GM18868 (cell line): ENCODE data around the gene EYA2.
"Not testable (repeated sequence)": the region's sequence is repeated elsewhere in the genome, so short reads cannot be mapped to it uniquely, and the experiment has no call there.

ENCODE experiments used
- ATAC-seq: cut with Tn5 transposase; IDR thresholded peaks from one replicate; pipeline ENCODE4 v1.9.1; 2021; ENCODE audit warnings: mild to moderate bottlenecking, moderate library complexity; ENCODE audit not compliant: unreplicated experiment

Gene EYA2

GRCh38 chr20:46929902-46930301, 35.3 kb downstream of the EYA2 start:
- ATAC-seq, result no peak

- ATAC-seq, result no peak
These were observed 36.1 kb downstream of the EYA2 start for GRCh38 chr20:46930640-46931339.

- ATAC-seq, result no peak
These were observed 37.1 kb downstream of the EYA2 start for GRCh38 chr20:46931699-46932098.

DNA sequence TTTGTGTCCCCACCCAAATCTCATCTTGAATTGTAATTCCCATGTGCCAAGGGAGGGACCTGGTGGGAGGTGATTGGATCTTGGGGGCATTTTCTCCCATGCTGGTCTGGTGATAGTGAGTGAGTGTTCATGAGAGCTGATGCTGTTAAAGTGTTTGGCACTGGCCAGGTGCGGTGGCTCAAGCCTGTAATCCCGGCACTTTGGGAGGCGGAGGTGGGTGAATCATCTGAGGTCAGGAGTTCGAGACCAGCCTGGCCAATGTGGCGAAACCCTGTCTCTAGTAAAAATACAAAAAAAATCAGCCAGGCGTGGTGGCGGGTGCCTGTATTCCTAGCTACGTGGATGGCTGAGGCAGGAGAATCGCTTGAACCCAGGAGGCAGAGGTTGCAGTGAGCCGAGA, 37.8 kb downstream of the EYA2 start:
- not testable (repeated sequence) for ATAC-seq

DNA sequence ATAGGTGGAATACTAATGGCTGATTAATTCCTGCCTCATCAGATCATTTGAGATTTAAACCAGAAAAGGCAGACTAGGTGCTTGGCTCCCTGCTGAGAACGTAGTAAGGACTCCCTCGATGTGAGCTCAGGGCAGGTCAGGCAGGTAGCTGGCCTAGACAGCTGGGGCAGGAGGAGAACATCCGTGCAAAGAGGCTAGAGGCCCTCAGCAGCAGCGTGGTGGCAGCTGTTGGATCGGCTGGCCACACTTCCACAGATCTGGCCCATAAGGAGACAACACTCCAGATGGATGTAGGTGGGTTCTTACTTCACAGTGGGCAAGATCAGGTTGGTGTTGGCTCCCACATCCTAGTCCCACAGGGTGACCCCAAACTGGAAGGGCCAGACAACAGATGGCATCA, 38.5 kb downstream of the EYA2 start:
- no peak for ATAC-seq

DNA sequence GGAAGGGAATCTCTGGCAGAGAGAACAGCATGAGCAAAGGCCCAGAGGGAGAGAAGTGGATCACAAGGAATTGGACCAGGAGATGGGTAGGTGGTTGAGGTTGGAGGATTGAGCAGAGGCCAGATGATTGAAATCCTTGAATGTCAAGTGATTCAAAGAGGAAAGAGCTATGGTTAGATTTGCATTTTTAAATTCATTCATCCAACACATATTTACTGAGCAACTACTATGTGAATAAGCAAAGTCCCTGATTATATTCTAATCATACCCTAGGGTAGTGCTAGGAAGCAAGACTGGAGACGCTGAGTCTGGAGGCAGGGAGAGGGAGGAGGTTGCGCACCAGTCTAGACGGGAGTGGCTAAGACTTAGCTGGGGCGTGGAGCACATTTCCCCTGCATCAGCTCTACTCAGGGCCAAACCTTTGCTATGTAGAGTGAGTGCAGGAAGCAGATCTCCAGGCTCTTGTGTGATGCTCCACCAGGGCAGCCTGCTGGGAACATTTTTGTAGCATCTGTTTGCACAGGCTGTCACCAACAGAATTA, 40.2 kb downstream of the EYA2 start:
- no peak for ATAC-seq

GRCh38 chr20:46935394-46936017, 40.9 kb downstream of the EYA2 start:
- no peak for ATAC-seq

DNA sequence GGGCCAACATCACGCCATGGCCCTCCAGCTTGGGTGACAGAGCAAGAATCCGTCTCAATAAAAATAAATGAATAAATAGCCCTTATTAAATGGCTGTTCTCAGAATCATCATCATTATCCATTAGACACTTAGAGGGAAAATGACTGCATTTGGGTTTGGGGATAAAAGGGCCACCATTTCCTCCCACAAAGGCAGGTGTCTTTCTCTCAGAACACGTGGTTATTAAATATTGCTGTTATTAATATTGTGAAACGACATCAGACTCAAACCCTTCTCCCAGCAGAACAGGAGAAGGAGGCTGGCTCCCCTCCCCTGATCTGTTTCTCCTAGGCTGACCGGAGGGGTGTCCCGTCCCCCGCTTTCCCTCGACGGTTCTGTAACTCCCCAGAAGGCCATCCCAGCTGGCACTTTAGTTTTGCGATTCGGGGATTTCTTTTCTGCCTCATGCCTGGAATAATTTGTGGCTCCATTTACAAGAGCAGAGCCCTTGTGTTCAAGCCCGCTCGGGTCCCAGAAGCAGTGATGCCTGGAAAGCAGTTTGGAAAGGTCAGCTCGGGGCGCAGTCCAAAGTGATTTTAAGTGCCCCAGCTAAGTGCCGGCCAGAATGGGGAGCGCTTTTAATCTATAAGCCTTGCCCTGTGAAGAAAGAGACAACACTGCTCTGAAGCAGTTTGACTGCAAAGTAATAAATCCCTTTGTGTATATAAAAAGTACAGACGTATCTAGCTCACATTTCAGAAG, 41.9 kb downstream of the EYA2 start:
- ATAC-seq, result no peak

- ATAC-seq, result no peak
These were observed 42.5 kb downstream of the EYA2 start for GRCh38 chr20:46937157-46937523.

- no peak for ATAC-seq
These were observed 43.0 kb downstream of the EYA2 start for GRCh38 chr20:46937533-46938226.

- no peak for ATAC-seq
These were observed 43.8 kb downstream of the EYA2 start for GRCh38 chr20:46938434-46938833.

GRCh38 chr20:46939031-46939965, 44.7 kb downstream of the EYA2 start:
- ATAC-seq, result no peak

- no peak for ATAC-seq
These were observed 46.0 kb downstream of the EYA2 start for GRCh38 chr20:46940616-46941015.

DNA sequence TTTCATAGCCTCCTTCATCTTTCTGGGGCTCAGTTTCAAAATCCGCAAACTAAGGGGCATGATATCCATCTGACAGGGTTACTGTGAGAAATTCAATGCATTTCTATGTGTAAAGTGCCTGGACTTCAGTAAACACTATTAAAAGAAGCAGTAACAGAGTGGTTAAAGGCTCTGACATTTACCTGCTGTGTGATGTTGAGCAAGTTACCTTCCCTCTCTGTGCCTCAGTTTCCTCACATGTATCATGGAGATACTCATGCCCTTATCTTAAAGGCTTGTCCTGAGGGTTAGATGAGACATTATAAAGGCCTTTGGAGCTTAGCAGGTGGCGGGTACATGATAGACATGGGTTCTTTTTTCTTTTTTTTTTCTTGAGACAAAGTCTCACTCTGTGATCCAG, 46.8 kb downstream of the EYA2 start:
- no peak for ATAC-seq

DNA sequence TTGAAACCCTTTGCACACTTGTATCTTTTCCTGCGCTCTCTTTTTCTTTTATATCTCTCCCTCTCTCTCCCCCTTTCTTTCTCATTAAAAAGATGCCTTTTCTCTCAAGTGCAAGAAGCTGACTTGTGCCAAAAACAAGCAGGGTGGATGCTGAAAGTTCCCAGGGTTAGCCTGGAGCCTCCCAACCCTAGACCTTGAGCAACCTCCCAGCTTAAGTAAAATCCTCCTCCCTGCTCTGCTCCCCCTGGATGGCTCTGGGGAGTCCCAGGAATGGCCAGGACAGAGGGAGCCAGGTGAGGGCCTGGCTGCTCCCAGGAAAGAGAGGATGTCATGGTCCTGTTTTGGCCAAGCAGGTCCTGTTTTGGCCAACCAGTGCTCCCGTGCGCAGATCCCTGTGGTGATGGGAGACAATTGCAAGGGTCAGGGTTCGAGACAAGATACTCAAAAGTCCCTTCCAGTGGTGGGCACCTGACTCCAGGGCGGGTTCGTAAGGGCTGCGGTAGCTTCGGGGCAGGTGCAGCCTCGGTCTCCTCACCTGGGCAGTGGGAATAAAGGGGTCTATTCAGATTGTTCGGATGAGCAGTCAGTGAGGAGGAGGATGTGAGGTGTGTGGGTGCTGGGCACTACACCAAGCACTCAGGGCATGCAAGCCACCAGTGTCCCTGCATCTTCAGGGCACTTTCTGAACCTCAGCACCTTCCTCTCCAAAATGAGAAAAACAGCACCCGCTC, 49.4 kb downstream of the EYA2 start:
- no peak for ATAC-seq

DNA sequence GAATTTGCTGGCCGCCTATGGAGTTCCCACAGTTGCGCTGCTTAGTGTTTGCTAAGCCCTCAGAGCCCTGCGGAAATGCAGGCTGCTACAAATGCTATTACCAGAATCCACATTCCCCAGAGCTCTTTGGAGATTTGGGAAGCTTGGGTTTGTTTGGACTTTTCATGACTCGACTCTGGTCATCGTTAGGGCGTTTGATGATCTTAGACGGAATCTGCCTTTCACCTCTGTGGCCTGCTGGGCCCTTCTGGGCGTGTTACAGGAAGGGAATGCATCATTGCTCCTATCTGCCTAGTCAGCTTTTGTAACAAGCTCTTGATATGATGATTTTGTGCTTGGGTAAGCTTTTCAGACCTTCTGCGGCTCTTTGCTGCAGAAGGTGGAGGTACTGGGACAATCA, 50.8 kb downstream of the EYA2 start:
- no peak for ATAC-seq

GRCh38 chr20:46946181-46946624, 51.6 kb downstream of the EYA2 start:
- ATAC-seq, result no peak

GRCh38 chr20:46946796-46947195, 52.2 kb downstream of the EYA2 start:
- no peak for ATAC-seq

DNA sequence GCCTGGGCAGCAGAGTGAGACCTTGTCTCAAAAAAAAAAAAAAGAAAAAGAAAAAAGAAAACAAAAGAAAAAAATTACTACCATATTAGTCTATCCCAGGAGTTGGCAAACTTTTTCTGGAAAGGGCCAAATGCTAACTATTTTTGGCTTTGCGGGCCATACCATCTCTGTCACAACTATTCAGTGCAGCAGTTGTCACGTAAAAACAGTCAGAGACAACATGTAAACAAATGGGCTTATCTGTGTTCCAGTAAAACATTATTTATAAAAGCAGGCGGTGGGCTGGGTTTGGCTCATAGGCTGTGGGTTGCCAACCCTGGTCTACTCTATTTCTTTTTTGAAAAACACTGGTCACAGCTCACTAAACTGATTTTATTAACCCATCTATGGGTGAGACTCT, 53.4 kb downstream of the EYA2 start:
- no peak for ATAC-seq
